ENCODE measurements around the gene SRD5A2.

SRD5A2 gene

DNA sequence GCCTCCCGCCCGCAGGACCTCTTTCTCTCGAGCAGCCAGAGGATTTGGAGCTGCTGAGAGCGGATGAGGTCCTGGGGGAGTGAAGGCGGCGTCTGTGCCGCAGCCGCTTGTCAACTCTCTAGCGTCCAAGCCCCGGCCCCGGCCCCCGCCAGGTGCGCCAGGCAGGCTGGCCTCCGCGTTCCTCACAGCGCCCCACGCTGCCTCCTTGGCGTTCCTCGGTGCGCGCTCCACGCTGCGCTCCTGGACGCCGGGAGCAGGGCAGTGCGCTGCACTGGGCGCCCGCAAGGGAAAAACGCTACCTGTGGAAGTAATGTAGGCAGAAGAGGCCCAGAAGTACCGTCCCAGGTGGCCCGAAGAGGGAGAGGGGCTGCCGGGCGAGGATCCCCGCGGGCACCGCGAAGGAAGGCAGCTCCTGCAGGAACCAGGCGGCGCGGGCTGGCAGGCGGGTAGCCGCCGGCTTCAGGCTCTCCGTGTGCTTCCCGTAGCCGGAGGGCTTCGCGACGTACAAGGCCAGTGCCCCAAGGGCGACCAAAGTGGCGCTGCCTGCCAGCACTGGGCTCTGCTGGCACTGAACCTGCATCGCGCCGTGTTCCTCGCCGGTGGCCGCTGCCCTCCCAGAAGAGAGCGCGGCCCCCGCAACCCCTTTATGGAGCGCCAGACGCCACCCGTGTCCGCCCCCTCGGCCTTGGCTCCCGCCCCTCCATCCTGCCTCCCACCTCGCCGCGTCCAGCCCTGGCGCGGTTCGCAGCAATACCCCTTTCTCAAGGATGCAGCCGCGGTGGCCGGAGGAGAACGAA, at the start of gene SRD5A2:
SRD5A2 (minus strand) TSS at position 618 of the 797 bp plus-strand sequence; CDS start at position 580, 38 bp downstream.
- no peak for DNase-seq

DNA sequence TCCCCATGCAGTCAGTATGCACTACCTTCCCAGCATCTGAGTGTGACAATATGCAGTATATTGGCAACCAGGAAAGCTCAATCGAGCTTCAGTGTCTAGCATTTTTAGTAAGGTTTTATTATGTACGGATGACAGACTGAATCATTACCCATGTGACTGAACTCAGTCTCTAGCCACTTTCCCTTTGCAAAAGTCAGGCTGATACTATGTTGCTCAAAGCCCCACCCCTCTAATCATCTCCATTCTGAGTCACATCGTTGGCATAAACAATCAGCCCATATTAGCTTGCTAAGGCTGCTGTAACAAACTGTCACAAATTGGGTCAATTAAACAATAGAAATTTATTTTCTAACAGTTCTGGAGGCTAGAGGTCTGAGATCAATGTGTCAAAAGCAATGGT, 25.8 kb upstream of the SRD5A2 start:
- no peak for DNase-seq

DNA sequence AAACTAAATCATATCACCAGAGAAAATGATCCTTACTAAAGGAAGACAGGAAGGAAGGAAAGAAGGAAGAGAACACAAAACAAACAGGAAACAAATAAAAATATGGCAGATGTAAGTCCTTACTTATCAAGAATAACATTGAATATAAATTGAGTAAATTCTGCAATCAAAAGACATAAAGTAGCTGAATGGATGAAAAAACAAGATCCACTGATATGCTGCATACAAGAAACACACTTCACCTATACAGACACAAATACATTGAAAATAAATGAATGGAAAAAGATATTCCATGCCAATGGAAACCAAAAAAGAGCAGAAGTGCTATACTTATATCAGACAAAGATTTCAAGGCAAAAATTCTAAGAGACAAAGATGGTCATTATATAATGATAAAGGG, 18.0 kb upstream of the SRD5A2 start:
- DNase-seq, result no peak

DNA sequence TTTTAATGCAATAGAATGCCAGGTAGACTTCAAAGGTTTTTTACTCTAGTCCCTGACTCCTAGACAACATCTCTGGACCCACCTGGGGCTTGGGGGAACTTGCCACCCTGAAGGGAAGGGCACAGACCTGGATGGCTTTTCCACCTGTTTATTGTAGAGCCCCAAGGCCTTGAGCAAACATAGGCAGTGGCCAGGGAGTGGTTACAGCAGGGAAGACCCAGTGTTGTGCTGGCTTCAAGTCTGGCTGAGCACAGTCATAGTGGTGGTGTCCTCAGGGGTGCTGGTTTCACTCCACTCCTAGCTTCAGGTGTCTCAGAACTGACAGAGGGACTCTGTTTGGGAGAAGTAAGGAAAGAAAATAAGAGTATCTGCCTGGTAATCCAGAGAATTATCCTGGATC, 5.5 kb upstream of the SRD5A2 start:
- DNase-seq, result no peak

- no peak for DNase-seq
These were observed 522 bp upstream of the SRD5A2 start for GRCh38 chr2:31581124-31581795.

DNA sequence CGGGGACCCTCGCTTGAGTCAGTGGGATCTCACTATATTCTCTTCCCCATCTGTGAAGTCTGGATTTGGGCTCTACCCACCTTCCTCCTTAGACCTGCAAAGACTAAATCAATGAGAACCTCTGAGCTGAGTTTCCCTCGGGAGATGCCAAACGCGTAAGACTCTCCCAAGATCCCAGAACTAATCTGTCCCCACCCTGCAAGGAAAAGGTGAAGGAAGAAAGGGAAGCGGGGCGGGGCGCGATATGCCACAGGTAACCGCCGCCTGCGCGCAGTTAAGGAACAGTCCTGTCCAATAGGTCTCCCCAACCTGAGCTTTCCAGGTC, 780 bp downstream of the SRD5A2 start:
- no peak for DNase-seq

DNA sequence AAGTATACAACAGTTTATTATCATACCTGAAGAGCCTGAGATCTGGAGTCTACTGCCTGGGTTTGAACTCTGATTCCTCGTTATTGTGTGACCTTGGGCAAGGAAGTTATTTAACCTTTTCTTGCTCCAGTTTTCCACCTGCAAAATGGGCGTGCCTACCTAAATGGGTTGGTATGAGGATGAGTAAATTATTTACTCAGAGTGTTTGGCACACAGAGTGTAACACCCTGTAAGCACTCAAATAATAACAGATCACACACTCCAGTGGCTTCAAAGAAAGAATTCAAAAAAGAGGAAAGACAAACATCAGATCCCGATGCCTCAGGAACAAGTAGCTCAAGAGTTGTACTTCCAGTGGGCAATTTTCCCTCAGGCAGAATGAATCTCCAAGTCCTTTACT, 2.4 kb downstream of the SRD5A2 start:
- DNase-seq, result no peak

- DNase-seq, result no peak
These were observed 3.6 kb downstream of the SRD5A2 start for GRCh38 chr2:31577143-31577542.

- DNase-seq, result no peak
These were observed 12.0 kb downstream of the SRD5A2 start for GRCh38 chr2:31568585-31569201.

- DNase-seq, result no peak
These were observed 13.1 kb downstream of the SRD5A2 start for GRCh38 chr2:31567679-31568078.

GRCh38 chr2:31563273-31563839, 17.4 kb downstream of the SRD5A2 start:
- DNase-seq, result no peak

DNA sequence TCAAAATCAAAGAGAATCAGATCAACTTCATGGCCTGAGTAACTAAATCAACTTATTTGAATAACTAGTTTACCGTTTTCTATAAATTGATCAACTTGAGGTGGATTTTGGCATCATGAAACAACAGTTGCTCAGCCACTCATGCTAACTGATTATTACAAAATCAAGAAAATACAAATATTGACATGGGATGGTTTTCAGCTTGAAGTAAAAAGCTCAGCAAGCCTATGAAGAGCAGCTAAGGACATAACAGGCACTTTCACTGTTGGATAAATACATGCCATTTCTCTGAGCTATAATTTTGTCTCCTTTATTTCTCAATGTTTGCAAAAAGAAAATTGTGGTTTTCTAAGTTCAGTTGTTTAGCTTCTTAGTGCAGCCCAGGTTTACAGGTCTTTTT, 18.9 kb downstream of the SRD5A2 start:
- no peak for DNase-seq

DNA sequence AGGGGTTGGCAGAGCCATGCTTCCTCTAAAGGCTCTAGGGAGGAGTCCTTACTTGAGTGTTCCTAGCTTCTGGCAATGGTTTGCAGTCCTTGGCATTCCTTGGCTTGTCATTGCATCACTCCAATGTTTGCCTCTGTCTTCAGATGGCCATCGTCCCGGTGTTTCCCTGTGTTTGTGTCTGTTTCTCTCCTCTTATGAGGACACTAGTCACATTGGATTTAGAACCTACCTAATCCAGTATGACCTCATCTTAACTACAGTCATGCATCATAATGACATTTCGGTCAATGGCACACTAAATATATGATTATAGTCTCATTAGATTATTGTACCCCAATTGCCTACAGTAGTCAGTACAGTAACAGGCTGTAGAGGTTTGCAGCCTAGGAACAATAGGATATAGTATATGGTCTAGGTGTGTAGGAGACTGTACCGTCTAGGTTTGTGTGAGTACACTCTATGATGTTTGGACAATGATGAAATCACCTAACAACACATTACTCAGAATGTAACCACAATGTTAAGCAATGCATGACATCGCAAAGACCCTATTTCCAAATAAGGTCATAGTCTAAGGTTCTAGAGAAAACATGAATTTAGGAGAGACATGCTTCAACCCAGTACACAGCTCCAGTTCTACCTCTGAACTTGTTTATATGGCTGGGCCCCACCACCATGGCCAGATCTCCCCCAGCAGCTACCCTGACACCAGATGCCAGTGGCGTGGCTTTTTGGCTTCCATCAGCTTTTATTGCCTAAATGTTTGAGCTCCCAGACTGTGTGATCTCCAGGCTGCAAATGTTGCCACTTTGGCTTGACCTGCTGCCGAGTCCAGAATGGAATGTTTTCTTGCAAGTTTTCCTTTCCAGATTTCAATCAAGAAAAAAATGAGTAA, 22.1 kb downstream of the SRD5A2 start:
- no peak for DNase-seq

DNA sequence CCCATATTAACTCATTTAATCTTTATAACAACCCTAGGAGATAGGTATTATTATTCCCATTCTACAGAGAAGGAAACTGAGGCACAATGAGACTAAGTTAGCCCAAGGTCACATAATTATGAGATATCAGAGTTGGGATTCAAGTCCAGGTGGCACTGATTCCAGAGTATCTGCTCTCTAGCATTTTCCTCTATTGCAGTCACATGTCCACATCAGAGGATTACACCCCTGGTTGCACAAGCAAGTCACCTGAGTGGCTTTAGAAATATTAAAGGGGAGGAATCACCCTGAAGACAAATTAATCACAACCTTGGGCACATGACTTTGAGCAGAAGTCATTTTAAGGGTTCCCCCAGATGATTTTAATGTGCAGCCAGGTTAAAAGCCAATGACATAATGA, 23.8 kb downstream of the SRD5A2 start:
- DNase-seq, result no peak

GRCh38 chr2:31555967-31556706, 24.6 kb downstream of the SRD5A2 start:
- no peak for DNase-seq

DNA sequence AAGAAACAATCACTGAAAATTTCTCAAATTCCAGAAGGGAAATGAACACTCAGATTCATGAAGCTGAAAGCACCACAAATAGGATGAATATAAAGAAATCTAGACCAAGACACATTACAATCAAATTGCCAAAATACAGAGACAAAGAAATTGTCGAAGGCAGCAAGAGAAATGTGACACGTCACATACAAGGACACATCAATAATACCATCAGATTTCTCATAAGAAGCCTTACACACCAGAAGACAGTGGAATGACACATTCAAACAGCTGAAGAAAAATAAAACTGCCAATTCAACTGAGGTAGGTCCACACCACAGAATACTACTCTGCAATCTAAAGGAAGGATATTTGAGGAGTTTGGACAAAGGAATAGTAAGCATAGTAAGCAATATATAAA, 27.4 kb downstream of the SRD5A2 start:
- DNase-seq, result no peak

DNA sequence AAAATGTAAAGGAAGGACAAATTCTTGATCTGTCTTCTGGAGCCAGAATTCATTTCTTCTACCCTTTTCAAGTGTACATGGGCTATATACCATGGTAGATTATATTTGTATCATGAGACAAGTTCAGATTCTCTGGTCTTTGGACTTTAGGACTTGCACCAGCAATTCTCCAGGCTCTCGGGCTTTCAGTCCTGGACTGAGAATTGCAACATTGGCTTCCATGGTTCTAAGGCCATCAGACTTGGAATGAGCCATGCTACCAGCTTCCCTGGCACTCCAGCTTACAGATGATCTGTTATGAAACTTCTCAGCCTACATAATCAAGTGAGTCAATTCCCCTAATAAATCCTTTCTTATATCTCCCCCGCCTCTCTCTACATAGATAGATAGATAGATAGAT, 33.3 kb downstream of the SRD5A2 start:
- DNase-seq, result no peak

DNA sequence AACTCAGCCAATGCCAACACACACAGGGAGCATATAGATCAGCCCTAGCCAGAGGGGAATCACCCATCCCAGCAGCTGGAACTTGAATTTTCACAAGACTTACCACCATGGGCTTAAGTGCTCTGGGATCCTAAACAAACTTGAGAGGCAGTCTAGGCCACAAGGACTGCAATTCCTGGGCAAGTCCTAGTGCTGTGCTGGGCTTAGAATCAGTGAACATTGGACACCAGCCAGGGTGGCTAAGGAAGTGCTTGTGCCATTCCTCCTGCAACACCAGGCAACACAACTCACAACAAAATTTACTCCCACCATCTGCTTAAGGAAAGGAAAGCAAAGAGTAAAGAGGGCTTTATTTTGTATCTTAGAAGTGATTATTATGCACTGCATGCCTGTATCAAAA, 38.9 kb downstream of the SRD5A2 start:
- no peak for DNase-seq

GRCh38 chr2:31539505-31539904, 41.2 kb downstream of the SRD5A2 start:
- DNase-seq, result no peak

DNA sequence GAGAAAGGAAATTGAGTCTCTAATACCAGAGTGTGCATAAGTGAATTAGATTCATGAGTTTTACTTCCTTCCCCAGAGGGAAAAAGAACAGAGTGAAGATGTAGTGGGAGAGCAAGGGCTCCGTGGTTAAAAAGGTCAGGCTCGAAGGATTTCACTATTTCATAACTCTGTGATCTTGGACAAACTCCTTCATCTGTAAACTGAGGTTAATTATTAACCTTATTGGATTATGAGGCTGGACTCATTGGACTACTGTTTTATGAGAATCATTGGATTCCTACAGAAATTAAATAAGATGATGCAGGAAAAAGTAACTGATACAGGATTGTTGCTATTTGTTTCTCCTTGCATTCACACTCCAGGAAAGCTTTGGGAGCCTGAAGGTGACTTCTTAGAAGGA, 45.0 kb downstream of the SRD5A2 start:
- no peak for DNase-seq

GRCh38 chr2:31534636-31535035, 46.1 kb downstream of the SRD5A2 start:
- no peak for DNase-seq

DNA sequence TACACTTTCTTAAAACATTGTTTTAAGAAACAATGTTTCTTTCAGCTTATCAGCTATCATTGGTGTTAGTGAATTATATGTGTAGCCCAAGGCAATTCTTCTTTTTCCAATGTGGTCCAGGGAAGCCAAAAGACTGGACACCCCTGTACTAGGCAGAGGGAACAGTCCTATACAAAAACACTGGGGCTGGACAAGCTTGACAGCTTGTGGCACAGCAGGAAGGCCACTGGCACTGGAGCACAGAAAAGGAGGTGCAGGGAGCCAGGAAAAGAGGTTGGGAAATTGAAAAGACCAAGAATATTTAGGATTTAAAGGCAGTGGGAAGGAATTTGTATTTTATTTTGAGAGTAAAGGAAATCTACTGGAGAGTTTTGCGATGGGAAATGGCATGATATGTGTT, 47.7 kb downstream of the SRD5A2 start:
- no peak for DNase-seq

Data from stimulated activated CD4-positive, alpha-beta T cell treated with anti-CD3 and anti-CD28 coated beads, Interleukin-4, amount 100 ng/mL, for 1 hour (primary cell).